H1 (cell line): ENCODE measurements around the gene SLIT3. TPM values are rescaled to one million over a fixed set of nuclear protein-coding genes. Genes with fewer than 3 reads are reported as not detected.

ENCODE experiments used
- BACH1 ChIP-seq: IDR thresholded peaks from 2 replicates; pipeline ENCODE4 v1.6.1; 2012; ENCODE audit warnings: low read length, improper control_type of control experiment
- CBX8 ChIP-seq: fragments of 300-800, 300-1000 bp; sonication (generic); IDR thresholded peaks from 2 replicates; pipeline ENCODE4 v1.7.1; 2016; ENCODE audit warnings: low read depth, low read length, borderline replicate concordance
- CHD2 ChIP-seq: IDR thresholded peaks from 2 replicates; pipeline ENCODE4 v1.6.1; 2012; ENCODE audit warnings: low read length, improper control_type of control experiment
- KDM4A ChIP-seq: IDR thresholded peaks from one replicate; pipeline ENCODE4 v1.7.1; 2012; ENCODE audit warnings: low read depth, mild to moderate bottlenecking, moderate library complexity, low read length, inconsistent platforms; ENCODE audit not compliant: severe bottlenecking
- SAP30 ChIP-seq: fragments of 300-600 bp; sonication (generic); IDR thresholded peaks from 2 replicates; pipeline ENCODE4 v1.7.1; 2012; ENCODE audit warnings: low read length, moderate library complexity, mild to moderate bottlenecking, inconsistent platforms; ENCODE audit not compliant: insufficient read depth, insufficient replicate concordance
- SP4 ChIP-seq: IDR thresholded peaks from 2 replicates; pipeline ENCODE4 v1.6.1; 2012; ENCODE audit warnings: low read length, inconsistent platforms
- SRF ChIP-seq: IDR thresholded peaks from 2 replicates; pipeline ENCODE4 v1.6.1; 2011; ENCODE audit warnings: mild to moderate bottlenecking, low read depth, low read length, moderate library complexity
- SUZ12 ChIP-seq: fragments of 200-600 bp; sonication (generic); IDR thresholded peaks from 2 replicates; pipeline ENCODE4 v1.6.1; 2012; ENCODE audit warnings: mild to moderate bottlenecking, inconsistent platforms, low read length, moderate library complexity, mixed read lengths
- TBP ChIP-seq: IDR thresholded peaks from 2 replicates; pipeline ENCODE4 v1.6.1; 2011; ENCODE audit warnings: low read depth, low read length, improper control_type of control experiment
- ZNF274 ChIP-seq: IDR thresholded peaks from 2 replicates; pipeline ENCODE4 v1.7.0; 2012; ENCODE audit warnings: low read length, borderline replicate concordance; ENCODE audit errors: extremely low read depth
- polyA plus RNA-seq, 7 experiments: library from polyadenylated mRNA; depleted of rRNA in 3 of 7; stranded (reverse) in 5 of 7; unstranded in 2 of 7; fragments of >200 nt in 5 of 7; fragments of 200-250 nt in 2 of 7; gene quantifications; 1 replicate in 5 of 7; 2 replicates in 1 of 7; 4 replicates in 1 of 7; pipeline versions ENCODE4 v1.2.1 to v1.2.3, GENCODE V29; 2011 to 2013; ENCODE audit warnings: missing spikeins in 2 of 7, mixed read lengths in 2 of 7
- total RNA-seq: library from RNA; stranded (reverse); fragmentation: NEBNext Ultra II Directional; extraction: Animal tissue kit (Norgen Biotek cat#: 25700); gene quantifications from 2 replicates; pipeline ENCODE4 v1.2.1, GENCODE V29; 2021
- TF ChIP-seq, protein P1 (sequence below): fragments of 300-600 bp; sonication (generic); IDR thresholded peaks from 2 replicates; pipeline ENCODE4 v1.7.1; 2012; ENCODE audit warnings: low read length, moderate library complexity, mild to moderate bottlenecking, inconsistent platforms; ENCODE audit not compliant: insufficient replicate concordance
- TF ChIP-seq, protein P2 (sequence below): IDR thresholded peaks from 2 replicates; pipeline ENCODE4 v1.6.1; 2011; ENCODE audit warnings: low read depth, mild to moderate bottlenecking, low read length; ENCODE audit not compliant: insufficient read depth

The SLIT3 gene
- total and polyA plus RNA-seq, 2 of the 8 experiments (the other 6 are each of a cell fraction or from before 2014, with no cell fraction given), result 1.1 to 1.2 TPM

DNA sequence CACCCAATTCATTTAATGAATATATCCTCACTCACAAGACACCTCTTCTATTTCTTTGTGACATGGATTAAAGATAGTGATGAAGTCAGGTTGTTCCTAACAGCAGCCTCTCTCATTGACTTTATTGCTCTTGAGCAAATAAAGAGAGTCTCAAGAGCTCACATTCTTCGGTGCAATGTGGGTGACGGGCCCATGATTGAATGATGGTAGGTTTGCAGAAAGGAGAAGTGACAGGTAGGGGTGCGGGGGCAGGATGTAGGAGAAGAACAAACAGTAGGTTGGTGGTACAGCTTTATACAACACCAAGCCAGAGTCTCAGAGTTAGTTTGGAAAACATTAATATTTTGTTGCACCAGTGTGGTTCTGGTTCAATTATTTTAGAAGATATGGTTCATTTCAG, 122.2 kb downstream of the SLIT3 start (continued):
- TF ChIP-seq, protein P1, sequence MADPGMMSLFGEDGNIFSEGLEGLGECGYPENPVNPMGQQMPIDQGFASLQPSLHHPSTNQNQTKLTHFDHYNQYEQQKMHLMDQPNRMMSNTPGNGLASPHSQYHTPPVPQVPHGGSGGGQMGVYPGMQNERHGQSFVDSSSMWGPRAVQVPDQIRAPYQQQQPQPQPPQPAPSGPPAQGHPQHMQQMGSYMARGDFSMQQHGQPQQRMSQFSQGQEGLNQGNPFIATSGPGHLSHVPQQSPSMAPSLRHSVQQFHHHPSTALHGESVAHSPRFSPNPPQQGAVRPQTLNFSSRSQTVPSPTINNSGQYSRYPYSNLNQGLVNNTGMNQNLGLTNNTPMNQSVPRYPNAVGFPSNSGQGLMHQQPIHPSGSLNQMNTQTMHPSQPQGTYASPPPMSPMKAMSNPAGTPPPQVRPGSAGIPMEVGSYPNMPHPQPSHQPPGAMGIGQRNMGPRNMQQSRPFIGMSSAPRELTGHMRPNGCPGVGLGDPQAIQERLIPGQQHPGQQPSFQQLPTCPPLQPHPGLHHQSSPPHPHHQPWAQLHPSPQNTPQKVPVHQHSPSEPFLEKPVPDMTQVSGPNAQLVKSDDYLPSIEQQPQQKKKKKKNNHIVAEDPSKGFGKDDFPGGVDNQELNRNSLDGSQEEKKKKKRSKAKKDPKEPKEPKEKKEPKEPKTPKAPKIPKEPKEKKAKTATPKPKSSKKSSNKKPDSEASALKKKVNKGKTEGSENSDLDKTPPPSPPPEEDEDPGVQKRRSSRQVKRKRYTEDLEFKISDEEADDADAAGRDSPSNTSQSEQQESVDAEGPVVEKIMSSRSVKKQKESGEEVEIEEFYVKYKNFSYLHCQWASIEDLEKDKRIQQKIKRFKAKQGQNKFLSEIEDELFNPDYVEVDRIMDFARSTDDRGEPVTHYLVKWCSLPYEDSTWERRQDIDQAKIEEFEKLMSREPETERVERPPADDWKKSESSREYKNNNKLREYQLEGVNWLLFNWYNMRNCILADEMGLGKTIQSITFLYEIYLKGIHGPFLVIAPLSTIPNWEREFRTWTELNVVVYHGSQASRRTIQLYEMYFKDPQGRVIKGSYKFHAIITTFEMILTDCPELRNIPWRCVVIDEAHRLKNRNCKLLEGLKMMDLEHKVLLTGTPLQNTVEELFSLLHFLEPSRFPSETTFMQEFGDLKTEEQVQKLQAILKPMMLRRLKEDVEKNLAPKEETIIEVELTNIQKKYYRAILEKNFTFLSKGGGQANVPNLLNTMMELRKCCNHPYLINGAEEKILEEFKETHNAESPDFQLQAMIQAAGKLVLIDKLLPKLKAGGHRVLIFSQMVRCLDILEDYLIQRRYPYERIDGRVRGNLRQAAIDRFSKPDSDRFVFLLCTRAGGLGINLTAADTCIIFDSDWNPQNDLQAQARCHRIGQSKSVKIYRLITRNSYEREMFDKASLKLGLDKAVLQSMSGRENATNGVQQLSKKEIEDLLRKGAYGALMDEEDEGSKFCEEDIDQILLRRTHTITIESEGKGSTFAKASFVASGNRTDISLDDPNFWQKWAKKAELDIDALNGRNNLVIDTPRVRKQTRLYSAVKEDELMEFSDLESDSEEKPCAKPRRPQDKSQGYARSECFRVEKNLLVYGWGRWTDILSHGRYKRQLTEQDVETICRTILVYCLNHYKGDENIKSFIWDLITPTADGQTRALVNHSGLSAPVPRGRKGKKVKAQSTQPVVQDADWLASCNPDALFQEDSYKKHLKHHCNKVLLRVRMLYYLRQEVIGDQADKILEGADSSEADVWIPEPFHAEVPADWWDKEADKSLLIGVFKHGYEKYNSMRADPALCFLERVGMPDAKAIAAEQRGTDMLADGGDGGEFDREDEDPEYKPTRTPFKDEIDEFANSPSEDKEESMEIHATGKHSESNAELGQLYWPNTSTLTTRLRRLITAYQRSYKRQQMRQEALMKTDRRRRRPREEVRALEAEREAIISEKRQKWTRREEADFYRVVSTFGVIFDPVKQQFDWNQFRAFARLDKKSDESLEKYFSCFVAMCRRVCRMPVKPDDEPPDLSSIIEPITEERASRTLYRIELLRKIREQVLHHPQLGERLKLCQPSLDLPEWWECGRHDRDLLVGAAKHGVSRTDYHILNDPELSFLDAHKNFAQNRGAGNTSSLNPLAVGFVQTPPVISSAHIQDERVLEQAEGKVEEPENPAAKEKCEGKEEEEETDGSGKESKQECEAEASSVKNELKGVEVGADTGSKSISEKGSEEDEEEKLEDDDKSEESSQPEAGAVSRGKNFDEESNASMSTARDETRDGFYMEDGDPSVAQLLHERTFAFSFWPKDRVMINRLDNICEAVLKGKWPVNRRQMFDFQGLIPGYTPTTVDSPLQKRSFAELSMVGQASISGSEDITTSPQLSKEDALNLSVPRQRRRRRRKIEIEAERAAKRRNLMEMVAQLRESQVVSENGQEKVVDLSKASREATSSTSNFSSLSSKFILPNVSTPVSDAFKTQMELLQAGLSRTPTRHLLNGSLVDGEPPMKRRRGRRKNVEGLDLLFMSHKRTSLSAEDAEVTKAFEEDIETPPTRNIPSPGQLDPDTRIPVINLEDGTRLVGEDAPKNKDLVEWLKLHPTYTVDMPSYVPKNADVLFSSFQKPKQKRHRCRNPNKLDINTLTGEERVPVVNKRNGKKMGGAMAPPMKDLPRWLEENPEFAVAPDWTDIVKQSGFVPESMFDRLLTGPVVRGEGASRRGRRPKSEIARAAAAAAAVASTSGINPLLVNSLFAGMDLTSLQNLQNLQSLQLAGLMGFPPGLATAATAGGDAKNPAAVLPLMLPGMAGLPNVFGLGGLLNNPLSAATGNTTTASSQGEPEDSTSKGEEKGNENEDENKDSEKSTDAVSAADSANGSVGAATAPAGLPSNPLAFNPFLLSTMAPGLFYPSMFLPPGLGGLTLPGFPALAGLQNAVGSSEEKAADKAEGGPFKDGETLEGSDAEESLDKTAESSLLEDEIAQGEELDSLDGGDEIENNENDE, result no peak
- TF ChIP-seq SAP30 (no peak), CBX8 (no peak), SUZ12 (no peak), TBP (no peak), CHD2 (no peak), SRF (no peak), KDM4A (no peak), SP4 (no peak), BACH1 (no peak), ZNF274 (no peak)
- TF ChIP-seq, protein P2, sequence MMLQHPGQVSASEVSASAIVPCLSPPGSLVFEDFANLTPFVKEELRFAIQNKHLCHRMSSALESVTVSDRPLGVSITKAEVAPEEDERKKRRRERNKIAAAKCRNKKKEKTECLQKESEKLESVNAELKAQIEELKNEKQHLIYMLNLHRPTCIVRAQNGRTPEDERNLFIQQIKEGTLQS, result no peak
